Lower leg skin (tissue), 3 donors: ENCODE measurements around the gene NOTCH2.

Source experiments
- CTCF ChIP-seq, 3 donors: fragments of 450-650 bp; IDR thresholded peaks; one replicate each; pipeline ENCODE4 v1.5.1; 2016; ENCODE audit warnings: antibody characterized with exemption in 3 of 3, mild to moderate bottlenecking in 3 of 3, moderate library complexity in 2 of 3
- POLR2A ChIP-seq, 2 donors: fragments of 450-650 bp; IDR thresholded peaks; one replicate each; pipeline ENCODE4 v1.6.1; 2016 to 2017; ENCODE audit warnings: antibody characterized with exemption in 2 of 2, mild to moderate bottlenecking in 1 of 2, moderate library complexity in 1 of 2

DNA sequence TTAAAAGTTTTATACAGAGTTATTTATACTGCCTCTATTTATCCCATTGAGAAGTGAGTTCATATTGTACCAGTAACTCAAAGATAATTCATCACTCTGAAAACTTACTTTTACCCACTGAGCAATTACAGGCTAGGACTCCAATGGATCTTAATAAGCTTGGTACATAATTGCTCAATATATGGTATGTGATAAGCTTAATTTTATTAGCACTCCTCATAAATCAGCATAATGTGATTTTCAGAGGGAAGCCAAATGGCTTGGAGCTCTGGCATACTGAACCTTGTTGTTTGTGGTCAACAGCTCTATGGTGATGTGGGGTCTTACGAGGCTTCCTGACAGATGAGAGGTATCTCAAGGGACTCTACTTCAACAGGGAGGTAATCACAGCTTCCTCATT, 199.5 kb downstream of the NOTCH2 start:
- TF ChIP-seq POLR2A (IDR thresholded peaks at IDR 0.05) (no peak), CTCF (IDR thresholded peaks at IDR 0.05) (no peak)
